GM12873 (cell line): Measurements from ENCODE around the gene C10orf95.

ENCODE experiments used
- CTCF ChIP-seq: IDR thresholded peaks from 2 replicates; pipeline ENCODE4 v1.5.1; 2012; ENCODE audit warnings: low read depth, mild to moderate bottlenecking, moderate library complexity, low read length, control low read depth; ENCODE audit not compliant: insufficient read depth; ENCODE audit errors: missing control alignments

C10orf95 gene

GRCh38 chr10:102452672-102453340 lies 1.5 kb upstream of the C10orf95 start:
- no peak for TF ChIP-seq CTCF

- no peak for TF ChIP-seq CTCF
Observed at GRCh38 chr10:102450374-102451104, 804 bp downstream of the C10orf95 start.

GRCh38 chr10:102450124-102450373 lies 1.3 kb downstream of the C10orf95 start:
- TF ChIP-seq CTCF, result no peak

GRCh38 chr10:102449321-102450123 lies 1.8 kb downstream of the C10orf95 start:
- TF ChIP-seq CTCF, result no peak

GRCh38 chr10:102444851-102445250 lies 6.5 kb downstream of the C10orf95 start:
- no peak for TF ChIP-seq CTCF

GRCh38 chr10:102438374-102438773 lies 13.0 kb downstream of the C10orf95 start:
- TF ChIP-seq CTCF, result no peak

- TF ChIP-seq CTCF, result no peak
Observed at GRCh38 chr10:102437515-102437914, 13.8 kb downstream of the C10orf95 start.
